ENCODE data around the gene DCC. TPM values are rescaled to one million over a fixed set of nuclear protein-coding genes. Genes with fewer than 3 reads are reported as not detected.

Gene DCC
- polyA plus RNA-seq, 1 donor (not counting 4 experiments of a cell fraction or from before 2014, with no cell fraction given): not detected

GRCh38 chr18:52519021-52519420 is 179.0 kb downstream of the DCC start:
- no peaks in the 10 kb centered on the region for H4K20me1 ChIP-seq (ENCODE audit: control insufficient read depth, extremely low read depth, insufficient read depth, low read length)
- no peak overlapping the region for H3K9ac ChIP-seq (ENCODE audit: control insufficient read depth, extremely low read depth, insufficient read depth, low read length)
- no peaks in the 10 kb centered on the region for H3K36me3 ChIP-seq (ENCODE audit: control insufficient read depth in 2 of 2, extremely low read depth in 1 of 2, insufficient read depth in 2 of 2, low read length in 2 of 2)
- no peaks in the 10 kb centered on the region for H3K9me1 ChIP-seq (ENCODE audit: control insufficient read depth, extremely low read depth, insufficient read depth, low read length)
- no peak overlapping the region for H3K27ac ChIP-seq (ENCODE audit: control insufficient read depth, insufficient read depth, low read length)
- H3K9me3 ChIP-seq (ENCODE audit: control insufficient read depth, low read depth, low read length): no peaks in the 10 kb centered on the region
- H2AFZ ChIP-seq (ENCODE audit: control insufficient read depth, low read length): no peak overlapping the region
- no peak for FAIRE-seq
- H3K4me3 ChIP-seq (ENCODE audit: control insufficient read depth in 2 of 3, extremely low read depth in 1 of 3, insufficient read depth in 2 of 3, low read depth in 1 of 3, low read length in 3 of 3): no peak overlapping the region
- no peaks in the 10 kb centered on the region for H3K79me2 ChIP-seq (ENCODE audit: control insufficient read depth, insufficient read depth, low read length)
- no peak overlapping the region for H3K4me2 ChIP-seq (ENCODE audit: control insufficient read depth, extremely low read depth, insufficient read depth, low read depth, low read length)
- no peaks in the 10 kb centered on the region for H3K4me1 ChIP-seq (ENCODE audit: control insufficient read depth, extremely low read depth, insufficient read depth, low read length)
- H3K27me3 ChIP-seq (ENCODE audit: control insufficient read depth, extremely low read depth, insufficient read depth, low read length): no peaks in the 10 kb centered on the region
- dilution Hi-C loops (cut with MboI; ENCODE audit: extremely low pct_ligation_motif_present, low sequenced_read_pairs): no loop called here
- no peak for DNase-seq (ENCODE audit: low read depth, low spot score)
- TF ChIP-seq EZH2 (IDR thresholded peaks at IDR 0.05; ENCODE audit: low read length) (no peak), CTCF (optimal IDR thresholded peaks at IDR 0.05 in 1 of 3, IDR thresholded peaks at IDR 0.05 in 1 of 3, conservative IDR thresholded peaks at IDR 0.05 in 1 of 3; ENCODE audit: extremely low read depth in 1 of 3, insufficient read depth in 2 of 3, low read length in 3 of 3) (no peak)

GRCh38 chr18:52523566-52523965 is 183.6 kb downstream of the DCC start:
- Histone ChIP-seq H3K4me2 (ENCODE audit: control insufficient read depth, extremely low read depth, insufficient read depth, low read depth, low read length) (no peak overlapping the region), H4K20me1 (ENCODE audit: control insufficient read depth, extremely low read depth, insufficient read depth, low read length) (no peaks in the 10 kb centered on the region), H3K27ac (ENCODE audit: control insufficient read depth, insufficient read depth, low read length) (no peak overlapping the region), H3K9me3 (ENCODE audit: control insufficient read depth, low read depth, low read length) (no peaks in the 10 kb centered on the region), H3K27me3 (ENCODE audit: control insufficient read depth, extremely low read depth, insufficient read depth, low read length) (no peaks in the 10 kb centered on the region), H2AFZ (ENCODE audit: control insufficient read depth, low read length) (no peak overlapping the region), H3K79me2 (ENCODE audit: control insufficient read depth, insufficient read depth, low read length) (no peaks in the 10 kb centered on the region), H3K9ac (ENCODE audit: control insufficient read depth, extremely low read depth, insufficient read depth, low read length) (no peak overlapping the region), H3K36me3 (ENCODE audit: control insufficient read depth in 2 of 2, extremely low read depth in 1 of 2, insufficient read depth in 2 of 2, low read length in 2 of 2) (no peaks in the 10 kb centered on the region), H3K4me3 (ENCODE audit: control insufficient read depth in 2 of 3, extremely low read depth in 1 of 3, insufficient read depth in 2 of 3, low read depth in 1 of 3, low read length in 3 of 3) (no peak overlapping the region), H3K9me1 (ENCODE audit: control insufficient read depth, extremely low read depth, insufficient read depth, low read length) (no peaks in the 10 kb centered on the region), H3K4me1 (ENCODE audit: control insufficient read depth, extremely low read depth, insufficient read depth, low read length) (no peaks in the 10 kb centered on the region)
- TF ChIP-seq CTCF (optimal IDR thresholded peaks at IDR 0.05 in 1 of 3, IDR thresholded peaks at IDR 0.05 in 1 of 3, conservative IDR thresholded peaks at IDR 0.05 in 1 of 3; ENCODE audit: extremely low read depth in 1 of 3, insufficient read depth in 2 of 3, low read length in 3 of 3): no peak
- no peak for TF ChIP-seq EZH2 (IDR thresholded peaks at IDR 0.05; ENCODE audit: low read length)
- no peak for DNase-seq (ENCODE audit: low read depth, low spot score)
- dilution Hi-C loops (cut with MboI; ENCODE audit: extremely low pct_ligation_motif_present, low sequenced_read_pairs): no loop called here
- FAIRE-seq: no peak

Measured in keratinocyte (primary cell).